K562 (cell line): ENCODE measurements around the gene QARS1. TPM values are rescaled to one million over a fixed set of nuclear protein-coding genes. Genes with fewer than 3 reads are reported as not detected.
A peak's percentile ranks its signal among the peaks of the same experiment; 100 is the strongest.

Experiments
- BMI1 ChIP-seq: fragments of 150-350 bp; IDR thresholded peaks from 2 replicates; pipeline ENCODE4 v1.6.1; 2014; ENCODE audit warnings: low read length
- ESRRB ChIP-seq: fragments of 250-450 bp; sonication (Bioruptor Pico); IDR thresholded peaks from 2 replicates; pipeline ENCODE4 v1.5.0; 2020; ENCODE audit warnings: mild to moderate bottlenecking, moderate library complexity, borderline replicate concordance
- FIP1L1 ChIP-seq: fragments of 200-400 bp; formaldehyde crosslinking; IDR thresholded peaks from 2 replicates; pipeline ENCODE4 v1.6.1; 2018; ENCODE audit warnings: mild to moderate bottlenecking, low read depth, low read length; ENCODE audit not compliant: poor library complexity, severe bottlenecking
- MED1 ChIP-seq: sonication (generic); formaldehyde crosslinking; IDR thresholded peaks from 2 replicates; pipeline ENCODE4 v1.8.1; 2023; ENCODE audit warnings: missing genetic modification reagents, borderline replicate concordance
- POLR2B ChIP-seq: fragments of 450-650 bp; IDR thresholded peaks from 2 replicates; pipeline ENCODE4 v1.6.1; 2018; ENCODE audit warnings: low read depth; ENCODE audit not compliant: partially characterized antibody
- PPARD ChIP-seq: fragments of 250-450 bp; sonication (Bioruptor Pico); IDR thresholded peaks from 2 replicates; pipeline ENCODE4 v1.8.0; 2022; ENCODE audit warnings: inconsistent platforms, mild to moderate bottlenecking, moderate library complexity
- REST ChIP-seq, 2 experiments: fragments of 450-650 bp; formaldehyde crosslinking in 1 of 2; IDR thresholded peaks; 2 replicates each; pipeline versions ENCODE4 v1.4.0 to v1.6.1; 2014 to 2020; ENCODE audit warnings: mild to moderate bottlenecking in 2 of 2, borderline replicate concordance in 1 of 2, low read depth in 1 of 2
- RFX7 ChIP-seq: fragments of 250-450 bp; sonication (Bioruptor Pico); IDR thresholded peaks from 2 replicates; pipeline ENCODE4 v1.5.1; 2021; ENCODE audit warnings: mild to moderate bottlenecking
- ZBTB49 ChIP-seq: sonication (generic); formaldehyde crosslinking; IDR thresholded peaks from 2 replicates; pipeline ENCODE4 v1.8.0; 2022; ENCODE audit warnings: missing genetic modification reagents, mild to moderate bottlenecking, borderline replicate concordance
- ZNF644 ChIP-seq: fragments of 200-800 bp; sonication (Bioruptor generic); IDR thresholded peaks from 2 replicates; pipeline ENCODE4 v1.6.1; 2016; ENCODE audit warnings: low read depth, missing genetic modification characterization, missing compliant biosample characterization
- polyA plus RNA-seq, 8 experiments: library from polyadenylated mRNA; depleted of rRNA in 4 of 8; stranded (reverse) in 5 of 8; unstranded in 3 of 8; fragments of >200 nt; fragmentation: Nextera tagmentation in 2 of 8; fragmentation: Illumina TruSeq in 1 of 8; extraction: Ambion mirVana in 2 of 8; extraction: Trizol in 1 of 8; gene quantifications; 2 replicates each; pipeline versions ENCODE4 v1.2.1 to v1.2.3, GENCODE V29; 2011 to 2014; ENCODE audit warnings: inconsistent platforms in 1 of 8, missing spikeins in 1 of 8
- total RNA-seq, 7 experiments: library from RNA; depleted of rRNA in 6 of 7; stranded (reverse); fragments of >200 nt in 6 of 7; fragmentation: Illumina TruSeq in 2 of 7; extraction: Trizol in 2 of 7; gene quantifications; 2 replicates each; pipeline versions ENCODE4 v1.2.1 to v1.2.3, GENCODE V29; 2011 to 2021; ENCODE audit warnings: low replicate concordance in 1 of 7
- TF ChIP-seq, protein P1 (sequence below): sonication (generic); formaldehyde crosslinking; IDR thresholded peaks from 2 replicates; pipeline ENCODE4 v1.9.0; 2022; ENCODE audit warnings: mild to moderate bottlenecking, missing genetic modification reagents
- TF ChIP-seq, protein P2 (sequence below): fragments of 250-450 bp; sonication (Bioruptor Pico); IDR thresholded peaks from 2 replicates; pipeline ENCODE4 v1.4.0; 2020

The QARS1 gene
- total and polyA plus RNA-seq, 9 of the 15 experiments (the other 6 are each of a cell fraction or from before 2014, with no cell fraction given), result 148 to 310 (median 273) TPM

DNA sequence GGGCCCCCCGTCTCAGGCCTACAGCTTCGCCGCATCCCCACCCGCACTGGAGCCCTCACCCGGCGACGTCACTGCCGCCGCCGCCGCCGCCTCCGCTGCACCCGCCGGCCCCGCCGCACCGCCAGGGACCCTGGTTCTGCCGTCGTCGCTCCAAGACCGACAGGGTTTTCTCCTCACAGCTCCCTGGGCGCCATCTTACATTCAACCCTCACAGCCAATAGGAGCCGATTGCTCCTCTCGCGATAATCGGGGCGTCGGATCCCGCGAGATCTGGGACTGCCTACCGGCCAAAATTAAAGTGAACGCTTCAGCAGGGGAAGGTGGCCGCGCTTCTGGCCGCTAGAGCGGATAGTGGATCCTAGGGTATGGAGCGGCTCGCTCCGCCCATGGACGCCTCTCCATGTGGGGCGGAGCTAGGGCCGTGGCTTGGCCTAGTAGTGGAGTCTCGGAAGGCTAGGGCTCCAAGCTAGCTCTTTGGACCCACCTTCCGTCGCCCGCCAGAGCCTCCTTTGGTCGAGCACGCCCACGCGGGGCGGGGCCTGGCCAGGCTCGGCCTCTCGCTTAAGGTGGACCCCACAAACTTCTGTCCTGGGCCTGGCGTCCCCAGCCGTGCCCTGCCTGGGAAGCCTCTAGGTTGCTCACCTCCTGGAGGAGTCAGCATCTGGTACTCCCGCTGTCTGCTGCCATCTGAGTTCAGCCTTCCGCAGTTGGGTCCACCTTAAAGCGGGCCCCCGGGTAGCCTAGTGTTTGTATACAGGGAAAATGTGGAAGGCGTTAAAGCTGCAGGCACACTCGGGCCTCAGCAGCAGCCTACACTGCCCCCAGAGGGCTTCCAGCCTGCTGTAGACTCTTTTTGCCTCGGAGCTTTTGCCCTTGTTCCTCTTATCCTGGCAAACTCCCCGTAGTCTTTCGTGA is 10.4 kb downstream of the QARS1 start, which contains the start of gene QRICH1 (continued):
- TF ChIP-seq RFX7 (CRISPR knock-in tag), result no peak
- peak; percentile 50 for TF ChIP-seq POLR2B
- no peak for TF ChIP-seq MED1 (CRISPR knock-in tag)
- peak; percentile 76 for TF ChIP-seq FIP1L1
- TF ChIP-seq, protein P1, sequence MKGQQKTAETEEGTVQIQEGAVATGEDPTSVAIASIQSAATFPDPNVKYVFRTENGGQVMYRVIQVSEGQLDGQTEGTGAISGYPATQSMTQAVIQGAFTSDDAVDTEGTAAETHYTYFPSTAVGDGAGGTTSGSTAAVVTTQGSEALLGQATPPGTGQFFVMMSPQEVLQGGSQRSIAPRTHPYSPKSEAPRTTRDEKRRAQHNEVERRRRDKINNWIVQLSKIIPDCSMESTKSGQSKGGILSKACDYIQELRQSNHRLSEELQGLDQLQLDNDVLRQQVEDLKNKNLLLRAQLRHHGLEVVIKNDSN (CRISPR knock-in tag), result no peak
- TF ChIP-seq PPARD (CRISPR knock-in tag), result no peak
- TF ChIP-seq ZBTB49 (CRISPR knock-in tag), result no peak
- no peak for TF ChIP-seq ESRRB
- no peak; the same call in 1 of the 2 replicates for TF ChIP-seq REST (IDR thresholded peaks at IDR 0.05; ENCODE audit: borderline replicate concordance)
- no peak for TF ChIP-seq REST (CRISPR knock-in tag; IDR thresholded peaks at IDR 0.05; ENCODE audit: low read depth)
- TF ChIP-seq, protein P2, sequence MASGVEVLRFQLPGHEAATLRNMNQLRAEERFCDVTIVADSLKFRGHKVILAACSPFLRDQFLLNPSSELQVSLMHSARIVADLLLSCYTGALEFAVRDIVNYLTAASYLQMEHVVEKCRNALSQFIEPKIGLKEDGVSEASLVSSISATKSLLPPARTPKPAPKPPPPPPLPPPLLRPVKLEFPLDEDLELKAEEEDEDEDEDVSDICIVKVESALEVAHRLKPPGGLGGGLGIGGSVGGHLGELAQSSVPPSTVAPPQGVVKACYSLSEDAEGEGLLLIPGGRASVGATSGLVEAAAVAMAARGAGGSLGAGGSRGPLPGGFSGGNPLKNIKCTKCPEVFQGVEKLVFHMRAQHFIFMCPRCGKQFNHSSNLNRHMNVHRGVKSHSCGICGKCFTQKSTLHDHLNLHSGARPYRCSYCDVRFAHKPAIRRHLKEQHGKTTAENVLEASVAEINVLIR (CRISPR knock-in tag), result no peak
- no peak for TF ChIP-seq BMI1
- TF ChIP-seq ZNF644 (tag), result no peak
